Stimulated activated CD4-positive, alpha-beta T cell treated with anti-CD3 and anti-CD28 coated beads, Interleukin-2, amount 100 ng/mL, for 4 hours (primary cell): ENCODE results near the gene C10orf105.

Experiments used
- DNase-seq: peaks from one replicate; pipeline ENCODE4 v3.0.0-alpha.2; 2020; ENCODE audit warnings: low read depth

Gene C10orf105

GRCh38 chr10:71675295-71675970, 44.1 kb downstream of the C10orf105 start:
- DNase-seq, result no peak

GRCh38 chr10:71671994-71672946, 47.3 kb downstream of the C10orf105 start:
- no peak for DNase-seq

- DNase-seq, result no peak
Measured at GRCh38 chr10:71667387-71667752, 52.2 kb downstream of the C10orf105 start.

GRCh38 chr10:71666639-71667386, 52.8 kb downstream of the C10orf105 start:
- no peak for DNase-seq

- DNase-seq, result no peak
Measured at GRCh38 chr10:71665456-71665855, 54.1 kb downstream of the C10orf105 start.

GRCh38 chr10:71664585-71664984, 55.0 kb downstream of the C10orf105 start:
- no peak for DNase-seq

GRCh38 chr10:71663311-71663710, 56.3 kb downstream of the C10orf105 start:
- no peak for DNase-seq

- no peak for DNase-seq
Measured at GRCh38 chr10:71661779-71662336, 57.7 kb downstream of the C10orf105 start.
